D341Med (cell line): ENCODE measurements around the gene SREBF2.

Experiments
- DNase-seq: peaks from one replicate; pipeline ENCODE4 v3.0.0; 2012; ENCODE audit warnings: low spot score

Gene SREBF2

GRCh38 chr22:41880653-41881052 lies 47.7 kb downstream of the SREBF2 start:
- DNase-seq, result no peak

- DNase-seq, result no peak
These were observed 50.5 kb downstream of the SREBF2 start for GRCh38 chr22:41883400-41883799.

GRCh38 chr22:41885116-41885515 lies 52.2 kb downstream of the SREBF2 start:
- DNase-seq, result no peak

GRCh38 chr22:41885516-41885915 lies 52.6 kb downstream of the SREBF2 start:
- no peak for DNase-seq

- DNase-seq, result no peak
These were observed 55.8 kb downstream of the SREBF2 start for GRCh38 chr22:41888627-41889200.

- no peak for DNase-seq
These were observed 58.5 kb downstream of the SREBF2 start for GRCh38 chr22:41891407-41891806.

GRCh38 chr22:41892721-41893120 lies 59.8 kb downstream of the SREBF2 start:
- no peak for DNase-seq

- no peak for DNase-seq
These were observed 60.9 kb downstream of the SREBF2 start for GRCh38 chr22:41893591-41894375.

GRCh38 chr22:41898645-41899044 lies 65.7 kb downstream of the SREBF2 start:
- DNase-seq, result no peak

- DNase-seq, result no peak
These were observed 66.2 kb downstream of the SREBF2 start for GRCh38 chr22:41899110-41899509.

GRCh38 chr22:41899992-41900651 lies 67.2 kb downstream of the SREBF2 start:
- no peak for DNase-seq

GRCh38 chr22:41900652-41901312 lies 67.9 kb downstream of the SREBF2 start:
- DNase-seq, result no peak

GRCh38 chr22:41902016-41902415 lies 69.1 kb downstream of the SREBF2 start:
- DNase-seq, result no peak

- no peak for DNase-seq
These were observed 70.1 kb downstream of the SREBF2 start for GRCh38 chr22:41902932-41903421.

GRCh38 chr22:41904450-41905410 lies 71.8 kb downstream of the SREBF2 start:
- no peak for DNase-seq

GRCh38 chr22:41905411-41906202 lies 72.7 kb downstream of the SREBF2 start:
- no peak for DNase-seq

GRCh38 chr22:41906822-41907221 lies 73.9 kb downstream of the SREBF2 start:
- no peak for DNase-seq

GRCh38 chr22:41907436-41908401 lies 74.8 kb downstream of the SREBF2 start:
- DNase-seq, result no peak
